ENCODE data around the gene THPO.

The THPO gene

GRCh38 chr3:184333190-184333589 lies 44.8 kb downstream of the THPO start:
- DNase-seq (ENCODE audit: low read depth) = no peak

DNA sequence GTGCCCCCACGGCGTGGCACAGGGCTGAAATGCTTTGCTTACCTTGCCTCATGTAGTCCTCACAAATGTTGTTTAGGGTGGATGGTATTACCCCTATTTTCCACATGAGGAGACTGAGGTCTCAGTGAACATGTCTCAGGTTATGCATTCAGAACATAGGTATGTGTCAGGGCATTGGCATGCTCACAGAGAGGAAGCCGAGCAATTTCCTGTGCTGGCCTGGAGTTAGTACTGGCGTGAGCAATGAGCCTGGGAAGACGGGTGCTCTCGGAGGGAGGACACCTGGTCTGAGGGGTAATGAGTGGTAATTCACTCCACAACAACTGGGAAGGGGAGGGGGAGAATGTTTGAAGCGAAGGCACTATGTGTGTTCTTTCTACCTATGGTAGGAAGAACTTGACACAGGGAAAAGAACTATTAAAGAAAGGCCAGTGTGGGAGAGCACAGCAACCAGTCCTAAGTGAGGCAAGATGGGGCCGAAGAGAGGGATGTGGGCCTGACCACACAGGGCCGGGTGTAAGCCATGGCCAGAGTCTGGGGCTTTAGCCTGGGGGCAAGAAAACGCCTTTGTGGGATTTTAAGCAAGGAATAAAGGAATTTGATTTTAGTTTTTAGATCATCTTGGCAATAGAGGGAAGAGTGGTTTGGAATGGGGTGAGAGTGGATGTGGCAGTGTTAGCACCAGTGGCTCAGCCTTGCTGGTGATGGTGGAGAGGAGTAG lies 45.5 kb downstream of the THPO start:
- no peak for DNase-seq (ENCODE audit: low read depth)

DNA sequence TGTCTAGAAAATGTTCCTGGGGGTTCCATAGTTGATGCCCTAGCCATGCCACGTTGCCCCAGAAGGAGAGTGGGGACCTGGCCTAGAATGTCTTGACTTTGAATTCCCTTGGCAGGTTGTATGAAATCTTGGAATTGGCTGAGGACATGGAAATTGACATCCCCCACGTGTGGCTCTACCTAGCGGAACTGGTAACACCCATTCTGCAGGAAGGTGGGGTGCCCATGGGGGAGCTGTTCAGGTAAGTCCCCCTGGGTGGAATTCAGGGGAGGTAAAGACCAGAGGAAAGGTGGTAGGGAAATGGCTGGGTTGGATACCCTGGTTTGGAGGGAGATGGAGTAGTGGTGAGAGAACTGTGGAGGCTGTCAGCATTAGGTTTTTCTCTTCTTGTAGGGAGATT lies 49.5 kb downstream of the THPO start:
- no peak for DNase-seq (ENCODE audit: low read depth)

DNA sequence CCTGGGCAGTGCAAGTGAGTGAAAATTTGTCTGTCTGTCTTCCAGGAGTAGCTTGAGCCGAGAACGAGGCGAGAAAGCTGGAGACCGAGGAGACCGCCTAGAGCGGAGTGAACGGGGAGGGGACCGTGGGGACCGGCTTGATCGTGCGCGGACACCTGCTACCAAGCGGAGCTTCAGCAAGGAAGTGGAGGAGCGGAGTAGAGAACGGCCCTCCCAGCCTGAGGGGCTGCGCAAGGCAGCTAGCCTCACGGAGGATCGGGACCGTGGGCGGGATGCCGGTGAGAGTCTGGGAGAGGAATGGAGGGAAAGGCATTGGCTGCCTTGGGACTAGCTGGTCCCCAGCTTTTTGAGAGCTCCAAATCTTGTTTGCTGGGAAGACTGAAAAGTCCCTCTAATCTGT lies 50.8 kb downstream of the THPO start:
- DNase-seq (ENCODE audit: low read depth) = no peak

DNA sequence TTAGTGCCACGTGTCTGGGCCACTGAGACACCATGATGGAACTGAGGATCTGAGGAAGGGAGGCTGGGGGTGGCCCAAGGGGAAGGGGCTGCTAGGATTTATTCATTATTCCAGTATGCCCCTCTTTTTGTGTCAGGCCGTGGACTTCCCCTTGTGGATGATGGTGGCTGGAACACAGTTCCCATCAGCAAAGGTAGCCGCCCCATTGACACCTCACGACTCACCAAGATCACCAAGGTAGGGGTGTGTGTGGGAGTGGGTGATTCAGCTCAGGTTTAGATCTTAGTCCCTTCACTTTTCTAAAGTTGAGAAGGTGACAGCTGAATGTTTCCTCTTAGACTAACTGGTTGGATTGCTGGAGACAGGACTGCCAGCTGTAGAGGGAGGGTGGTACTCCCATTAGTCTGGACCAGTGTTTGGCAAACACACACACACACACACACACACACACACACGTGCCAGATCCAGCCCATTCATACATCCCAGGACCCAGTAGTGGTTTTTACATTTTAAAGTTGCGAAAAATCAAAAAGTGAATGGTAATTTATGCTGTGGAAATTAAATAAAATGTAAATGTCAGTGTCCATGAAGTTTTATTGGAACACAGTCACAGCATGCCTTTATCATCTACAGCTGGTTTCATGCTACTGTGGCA lies 52.2 kb downstream of the THPO start:
- DNase-seq (ENCODE audit: low read depth) = no peak

GRCh38 chr3:184325269-184325668 lies 52.7 kb downstream of the THPO start:
- DNase-seq (ENCODE audit: low read depth) = no peak

DNA sequence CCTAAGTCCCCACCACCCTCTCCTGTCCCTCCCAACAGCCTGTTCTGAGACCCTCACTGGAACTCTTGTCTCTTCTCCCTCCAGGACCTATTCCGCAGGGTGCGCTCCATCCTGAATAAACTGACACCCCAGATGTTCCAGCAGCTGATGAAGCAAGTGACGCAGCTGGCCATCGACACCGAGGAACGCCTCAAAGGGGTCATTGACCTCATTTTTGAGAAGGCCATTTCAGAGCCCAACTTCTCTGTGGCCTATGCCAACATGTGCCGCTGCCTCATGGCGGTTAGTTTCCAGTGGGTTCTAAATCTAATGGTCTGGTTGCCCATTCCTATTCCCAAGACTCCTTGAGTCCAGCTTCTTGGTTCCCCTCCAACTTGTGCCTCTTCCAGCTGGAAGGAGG lies 54.3 kb downstream of the THPO start:
- no peak for DNase-seq (ENCODE audit: low read depth)

GRCh38 chr3:184322731-184323487 lies 55.1 kb downstream of the THPO start:
- no peak for DNase-seq (ENCODE audit: low read depth)
